Measurements from ENCODE around the gene KY.

- TF ChIP-seq ARNTL (CRISPR knock-in tag; IDR thresholded peaks at IDR 0.05; ENCODE audit: borderline replicate concordance, low read depth) (no peak), ZFP3 (CRISPR knock-in tag; IDR thresholded peaks at IDR 0.05) (no peak), PATZ1 (CRISPR knock-in tag; IDR thresholded peaks at IDR 0.05; ENCODE audit: borderline replicate concordance) (no peak), TCF4 (CRISPR knock-in tag; IDR thresholded peaks at IDR 0.05; ENCODE audit: borderline replicate concordance) (no peak), OSR1 (CRISPR knock-in tag; IDR thresholded peaks at IDR 0.05) (no peak), RARB (CRISPR knock-in tag; IDR thresholded peaks at IDR 0.05) (no peak), ZC3H10 (CRISPR knock-in tag; IDR thresholded peaks at IDR 0.05) (no peak)
These were observed 58.0 kb downstream of the KY start for GRCh38 chr3:134592806-134593205.

Measured in SK-N-SH treated with all-trans-retinoic acid at 6 μM for 48 hours (cell line).